Liver (tissue), 9 donors: Measurements from ENCODE around the gene FOXM1. TPM values are rescaled to one million over a fixed set of nuclear protein-coding genes. Genes with fewer than 3 reads are reported as not detected.

ENCODE experiments used
- DNase-seq: peaks from one replicate; pipeline ENCODE4 v3.0.0-alpha.2; 2017; ENCODE audit warnings: low spot score
- H3K27ac ChIP-seq, 2 donors: one replicate each; pipeline ENCODE4 v1.7.0; 2013; ENCODE audit warnings: inconsistent platforms in 2 of 2, low read length in 2 of 2, control low read depth in 1 of 2, low read depth in 1 of 2, mild to moderate bottlenecking in 1 of 2
- H3K27me3 ChIP-seq, 4 donors: one replicate each; pipeline versions ENCODE4 v1.6.1 to v1.7.0; 2013; ENCODE audit warnings: low read length in 3 of 4, inconsistent platforms in 1 of 4, mild to moderate bottlenecking in 1 of 4, moderate library complexity in 1 of 4; ENCODE audit not compliant: control insufficient read depth in 4 of 4, insufficient read depth in 4 of 4
- H3K36me3 ChIP-seq, 4 donors: one replicate each; pipeline versions ENCODE4 v1.6.1 to v1.7.0; 2013; ENCODE audit warnings: low read length in 3 of 4, mild to moderate bottlenecking in 3 of 4, low read depth in 1 of 4, moderate library complexity in 1 of 4; ENCODE audit not compliant: control insufficient read depth in 4 of 4, insufficient read depth in 3 of 4
- H3K4me1 ChIP-seq, 4 donors: one replicate each; pipeline versions ENCODE4 v1.6.1 to v1.7.0; 2013; ENCODE audit warnings: low read length in 3 of 4, mild to moderate bottlenecking in 3 of 4, moderate library complexity in 1 of 4; ENCODE audit not compliant: control insufficient read depth in 4 of 4, insufficient read depth in 4 of 4
- H3K4me3 ChIP-seq, 3 donors: one replicate each; pipeline versions ENCODE4 v1.6.1 to v1.7.0; 2013; ENCODE audit warnings: low read length in 3 of 3, control low read depth in 1 of 3, low read depth in 1 of 3, mild to moderate bottlenecking in 1 of 3
- H3K9ac ChIP-seq, 2 donors: one replicate each; pipeline ENCODE4 v1.7.0; 2013; ENCODE audit warnings: low read length in 2 of 2, mild to moderate bottlenecking in 2 of 2, moderate library complexity in 2 of 2, control low read depth in 1 of 2, low read depth in 1 of 2
- H3K9me3 ChIP-seq, 4 donors: one replicate each; pipeline versions ENCODE4 v1.6.1 to v1.7.0; 2013; ENCODE audit warnings: low read length in 3 of 4; ENCODE audit not compliant: control insufficient read depth in 4 of 4
- ATF3 ChIP-seq: IDR thresholded peaks from 2 replicates; pipeline ENCODE4 v1.6.1; 2016; ENCODE audit warnings: antibody characterized with exemption
- EGR1 ChIP-seq, 2 donors: IDR thresholded peaks; 2 replicates each; pipeline ENCODE4 v1.6.1; 2016 to 2018; ENCODE audit warnings: antibody characterized with exemption in 2 of 2, low read depth in 2 of 2
- FOXA1 ChIP-seq: IDR thresholded peaks from 2 replicates; pipeline ENCODE4 v1.6.1; 2016; ENCODE audit warnings: antibody characterized with exemption
- FOXA2 ChIP-seq: IDR thresholded peaks from 2 replicates; pipeline ENCODE4 v1.6.1; 2016; ENCODE audit warnings: antibody characterized with exemption
- GABPA ChIP-seq, 2 donors: IDR thresholded peaks in 1 of 2; conservative IDR thresholded peaks in 1 of 2; 2 replicates each; pipeline ENCODE4 v1.6.1; 2016; ENCODE audit warnings: antibody characterized with exemption in 2 of 2, mild to moderate bottlenecking in 1 of 2, moderate library complexity in 1 of 2
- HNF4A ChIP-seq, 2 donors: conservative IDR thresholded peaks; 2 replicates each; pipeline ENCODE4 v1.6.1; 2016; ENCODE audit warnings: antibody characterized with exemption in 2 of 2, mild to moderate bottlenecking in 2 of 2
- HNF4G ChIP-seq: IDR thresholded peaks from 2 replicates; pipeline ENCODE4 v1.6.1; 2016; ENCODE audit warnings: antibody characterized with exemption
- JUND ChIP-seq, 2 donors: IDR thresholded peaks; 2 replicates each; pipeline ENCODE4 v1.6.1; 2016; ENCODE audit warnings: antibody characterized with exemption in 2 of 2
- MAX ChIP-seq: IDR thresholded peaks from 2 replicates; pipeline ENCODE4 v1.6.1; 2016; ENCODE audit warnings: antibody characterized with exemption
- NR2F2 ChIP-seq: IDR thresholded peaks from 2 replicates; pipeline ENCODE4 v1.6.1; 2016; ENCODE audit warnings: antibody characterized with exemption
- RAD21 ChIP-seq, 2 donors: IDR thresholded peaks; 2 replicates each; pipeline ENCODE4 v1.6.1; 2016; ENCODE audit warnings: antibody characterized with exemption in 2 of 2, mild to moderate bottlenecking in 2 of 2
- RXRA ChIP-seq, 2 donors: IDR thresholded peaks; 2 replicates each; pipeline ENCODE4 v1.6.1; 2017 to 2018; ENCODE audit warnings: antibody characterized with exemption in 2 of 2, mild to moderate bottlenecking in 1 of 2
- SP1 ChIP-seq: IDR thresholded peaks from 2 replicates; pipeline ENCODE4 v1.6.1; 2018; ENCODE audit warnings: antibody characterized with exemption, mild to moderate bottlenecking
- TAF1 ChIP-seq: conservative IDR thresholded peaks from 2 replicates; pipeline ENCODE4 v1.6.1; 2016; ENCODE audit warnings: antibody characterized with exemption, mild to moderate bottlenecking
- YY1 ChIP-seq: IDR thresholded peaks from 2 replicates; pipeline ENCODE4 v1.6.1; 2016; ENCODE audit warnings: antibody characterized with exemption, mild to moderate bottlenecking
- WGBS: extraction: QIAGEN DNeasy Blood & Tissue Kit; methylation state at CpG from one replicate; pipeline ENCODE4 v1.1.7; 2013; 5-methylcytosine and 5-hydroxymethylcytosine counted together
- polyA plus RNA-seq, 2 donors: library from polyadenylated mRNA; stranded (reverse) in 1 of 2; unstranded in 1 of 2; fragments of 200-250 nt in 1 of 2; fragments of >200 nt in 1 of 2; fragmentation: Nextera tagmentation in 1 of 2; extraction: Ambion mirVana in 1 of 2; gene quantifications; one replicate each; pipeline versions ENCODE4 v1.2.1 to v1.2.3, GENCODE V29; 2013 to 2015
- total RNA-seq, 2 donors: library from RNA; depleted of rRNA; stranded (reverse); fragments of >200 nt; gene quantifications; one replicate each; pipeline ENCODE4 v1.2.3, GENCODE V29; 2014
- TF ChIP-seq, protein P1 (sequence below): fragments of 150-350 bp; IDR thresholded peaks from 2 replicates; pipeline ENCODE4 v1.5.1; 2017; ENCODE audit warnings: improper control_type of control experiment, low read depth, low read length; ENCODE audit not compliant: missing input control
- TF ChIP-seq, protein P2 (sequence below): IDR thresholded peaks from 2 replicates; pipeline ENCODE4 v1.6.1; 2016; ENCODE audit warnings: antibody characterized with exemption
- TF ChIP-seq, protein P3 (sequence below): IDR thresholded peaks from 2 replicates; pipeline ENCODE4 v1.6.1; 2016; ENCODE audit warnings: antibody characterized with exemption, mild to moderate bottlenecking
- donor health status: healthy.
- donor health status: healthy.
- donor health status: healthy.
- donor health status: healthy.
- donor health status: healthy.

Gene FOXM1
- total and polyA plus RNA-seq, 4 donors = 0.81 to 10.3 (median 4.6) TPM; not detected in 1

- no peak for TF ChIP-seq GABPA (IDR thresholded peaks at IDR 0.05 in 1 of 2, conservative IDR thresholded peaks at IDR 0.05 in 1 of 2)
- no peak for TF ChIP-seq YY1
Measured at GRCh38 chr12:2895511-2895910, 18.5 kb upstream of the FOXM1 start (continued).

DNA sequence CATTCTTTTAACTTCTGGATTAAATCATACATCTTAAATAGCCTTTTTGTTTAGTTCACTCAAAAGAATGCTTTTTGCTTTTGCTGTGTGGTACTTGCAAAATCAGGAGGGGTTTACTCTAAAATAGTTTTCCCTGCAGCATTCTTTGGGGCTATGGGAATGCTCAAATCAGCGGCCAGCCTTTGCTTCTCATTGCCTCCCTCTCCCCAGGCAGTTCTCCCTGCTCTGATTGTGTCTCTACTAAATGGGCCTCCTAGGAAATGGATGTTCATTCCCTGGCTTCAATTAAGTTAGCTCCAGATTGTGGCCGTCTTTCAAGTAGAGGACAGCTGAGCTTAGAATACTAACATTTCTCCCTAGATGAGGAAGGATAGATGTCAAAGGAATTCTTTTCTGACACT, 18.1 kb upstream of the FOXM1 start:
- Histone ChIP-seq H3K36me3 (no peaks in the 10 kb centered on the region), H3K4me3 (no peak overlapping the region), H3K4me1 (peaks cover 0 to 9% (median 4%) of the 10 kb centered on the region in 4 donors), H3K27me3 (no peaks in the 10 kb centered on the region), H3K27ac (no peak overlapping the region), H3K9ac (no peak overlapping the region), H3K9me3 (no peaks in the 10 kb centered on the region)
- TF ChIP-seq NR2F2 (no peak), SP1 (no peak), MAX (no peak), EGR1 (IDR thresholded peaks at IDR 0.05; ENCODE audit: low read depth in 2 of 2) (no peak), HNF4A (conservative IDR thresholded peaks at IDR 0.05) (no peak), FOXA2 (no peak), GABPA (IDR thresholded peaks at IDR 0.05 in 1 of 2, conservative IDR thresholded peaks at IDR 0.05 in 1 of 2) (no peak), HNF4G (no peak), ATF3 (no peak), TAF1 (no peak), YY1 (no peak), RAD21 (IDR thresholded peaks at IDR 0.05) (no peak), FOXA1 (no peak), RXRA (IDR thresholded peaks at IDR 0.05) (no peak), JUND (IDR thresholded peaks at IDR 0.05) (no peak)
- TF ChIP-seq, protein P1, sequence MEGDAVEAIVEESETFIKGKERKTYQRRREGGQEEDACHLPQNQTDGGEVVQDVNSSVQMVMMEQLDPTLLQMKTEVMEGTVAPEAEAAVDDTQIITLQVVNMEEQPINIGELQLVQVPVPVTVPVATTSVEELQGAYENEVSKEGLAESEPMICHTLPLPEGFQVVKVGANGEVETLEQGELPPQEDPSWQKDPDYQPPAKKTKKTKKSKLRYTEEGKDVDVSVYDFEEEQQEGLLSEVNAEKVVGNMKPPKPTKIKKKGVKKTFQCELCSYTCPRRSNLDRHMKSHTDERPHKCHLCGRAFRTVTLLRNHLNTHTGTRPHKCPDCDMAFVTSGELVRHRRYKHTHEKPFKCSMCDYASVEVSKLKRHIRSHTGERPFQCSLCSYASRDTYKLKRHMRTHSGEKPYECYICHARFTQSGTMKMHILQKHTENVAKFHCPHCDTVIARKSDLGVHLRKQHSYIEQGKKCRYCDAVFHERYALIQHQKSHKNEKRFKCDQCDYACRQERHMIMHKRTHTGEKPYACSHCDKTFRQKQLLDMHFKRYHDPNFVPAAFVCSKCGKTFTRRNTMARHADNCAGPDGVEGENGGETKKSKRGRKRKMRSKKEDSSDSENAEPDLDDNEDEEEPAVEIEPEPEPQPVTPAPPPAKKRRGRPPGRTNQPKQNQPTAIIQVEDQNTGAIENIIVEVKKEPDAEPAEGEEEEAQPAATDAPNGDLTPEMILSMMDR = no peak
- TF ChIP-seq, protein P2, sequence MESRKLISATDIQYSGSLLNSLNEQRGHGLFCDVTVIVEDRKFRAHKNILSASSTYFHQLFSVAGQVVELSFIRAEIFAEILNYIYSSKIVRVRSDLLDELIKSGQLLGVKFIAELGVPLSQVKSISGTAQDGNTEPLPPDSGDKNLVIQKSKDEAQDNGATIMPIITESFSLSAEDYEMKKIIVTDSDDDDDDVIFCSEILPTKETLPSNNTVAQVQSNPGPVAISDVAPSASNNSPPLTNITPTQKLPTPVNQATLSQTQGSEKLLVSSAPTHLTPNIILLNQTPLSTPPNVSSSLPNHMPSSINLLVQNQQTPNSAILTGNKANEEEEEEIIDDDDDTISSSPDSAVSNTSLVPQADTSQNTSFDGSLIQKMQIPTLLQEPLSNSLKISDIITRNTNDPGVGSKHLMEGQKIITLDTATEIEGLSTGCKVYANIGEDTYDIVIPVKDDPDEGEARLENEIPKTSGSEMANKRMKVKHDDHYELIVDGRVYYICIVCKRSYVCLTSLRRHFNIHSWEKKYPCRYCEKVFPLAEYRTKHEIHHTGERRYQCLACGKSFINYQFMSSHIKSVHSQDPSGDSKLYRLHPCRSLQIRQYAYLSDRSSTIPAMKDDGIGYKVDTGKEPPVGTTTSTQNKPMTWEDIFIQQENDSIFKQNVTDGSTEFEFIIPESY = no peak
- TF ChIP-seq, protein P3, sequence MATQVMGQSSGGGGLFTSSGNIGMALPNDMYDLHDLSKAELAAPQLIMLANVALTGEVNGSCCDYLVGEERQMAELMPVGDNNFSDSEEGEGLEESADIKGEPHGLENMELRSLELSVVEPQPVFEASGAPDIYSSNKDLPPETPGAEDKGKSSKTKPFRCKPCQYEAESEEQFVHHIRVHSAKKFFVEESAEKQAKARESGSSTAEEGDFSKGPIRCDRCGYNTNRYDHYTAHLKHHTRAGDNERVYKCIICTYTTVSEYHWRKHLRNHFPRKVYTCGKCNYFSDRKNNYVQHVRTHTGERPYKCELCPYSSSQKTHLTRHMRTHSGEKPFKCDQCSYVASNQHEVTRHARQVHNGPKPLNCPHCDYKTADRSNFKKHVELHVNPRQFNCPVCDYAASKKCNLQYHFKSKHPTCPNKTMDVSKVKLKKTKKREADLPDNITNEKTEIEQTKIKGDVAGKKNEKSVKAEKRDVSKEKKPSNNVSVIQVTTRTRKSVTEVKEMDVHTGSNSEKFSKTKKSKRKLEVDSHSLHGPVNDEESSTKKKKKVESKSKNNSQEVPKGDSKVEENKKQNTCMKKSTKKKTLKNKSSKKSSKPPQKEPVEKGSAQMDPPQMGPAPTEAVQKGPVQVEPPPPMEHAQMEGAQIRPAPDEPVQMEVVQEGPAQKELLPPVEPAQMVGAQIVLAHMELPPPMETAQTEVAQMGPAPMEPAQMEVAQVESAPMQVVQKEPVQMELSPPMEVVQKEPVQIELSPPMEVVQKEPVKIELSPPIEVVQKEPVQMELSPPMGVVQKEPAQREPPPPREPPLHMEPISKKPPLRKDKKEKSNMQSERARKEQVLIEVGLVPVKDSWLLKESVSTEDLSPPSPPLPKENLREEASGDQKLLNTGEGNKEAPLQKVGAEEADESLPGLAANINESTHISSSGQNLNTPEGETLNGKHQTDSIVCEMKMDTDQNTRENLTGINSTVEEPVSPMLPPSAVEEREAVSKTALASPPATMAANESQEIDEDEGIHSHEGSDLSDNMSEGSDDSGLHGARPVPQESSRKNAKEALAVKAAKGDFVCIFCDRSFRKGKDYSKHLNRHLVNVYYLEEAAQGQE = no peak
- 7% methylated on average over 2 of the region's 2 CpGs for WGBS
- no peak for DNase-seq
